Left ventricle myocardium inferior (tissue), 1 donor: Measurements from ENCODE around the gene ANKRD61. TPM values are rescaled to one million over a fixed set of nuclear protein-coding genes. Genes with fewer than 3 reads are reported as not detected.
A peak's percentile ranks its signal among the peaks of the same experiment; 100 is the strongest.
"Not testable (repeated sequence)": the region's sequence is repeated elsewhere in the genome, so short reads cannot be mapped to it uniquely, and the experiment has no call there.

ENCODE experiments used
- DNase-seq: peaks from one replicate; pipeline ENCODE4 v3.0.0-alpha.2; 2020
- H3K27ac ChIP-seq: fragments of 200-600 bp; replicated peaks from 2 replicates; pipeline ENCODE4 v1.8.0; 2021
- H3K27me3 ChIP-seq: fragments of 200-600 bp; 2 replicates; pipeline ENCODE4 v1.8.0; 2021; ENCODE audit warnings: low read depth
- H3K36me3 ChIP-seq: fragments of 200-600 bp; 2 replicates; pipeline ENCODE4 v1.8.0; 2021
- H3K4me1 ChIP-seq: fragments of 200-600 bp; 2 replicates; pipeline ENCODE4 v1.8.0; 2021
- H3K4me3 ChIP-seq: fragments of 200-600 bp; 2 replicates; pipeline ENCODE4 v1.8.0; 2021; ENCODE audit warnings: mild to moderate bottlenecking, moderate library complexity
- H3K9me3 ChIP-seq: fragments of 200-600 bp; replicated peaks from 2 replicates; pipeline ENCODE4 v1.8.0; 2021
- intact Hi-C: fragments of 100-400 bp; cut with micrococcal nuclease; formaldehyde crosslinking; loops from one replicate; pipeline ENCODE4 v1.11.0; 2022
- long read RNA-seq: library from polyadenylated mRNA; unstranded; transcript quantifications from one replicate; pipeline ENCODE4 v2.0.0, GENCODE V29; 2021
- total RNA-seq: library from RNA; stranded (reverse); fragmentation: NEBNext Ultra II Directional; extraction: Animal tissue kit (Norgen Biotek cat#: 25700); gene quantifications from one replicate; pipeline ENCODE4 v1.2.1, GENCODE V29; 2021
- TF ChIP-seq, protein P1 (sequence below): fragments of 200-600 bp; IDR thresholded peaks from 2 replicates; pipeline ENCODE4 v1.8.0; 2021; ENCODE audit warnings: antibody characterized with exemption, mild to moderate bottlenecking, borderline replicate concordance
- donor health status: DM: no; HTN: yes; CAD: no; lungs with severe emphysema.

ANKRD61 gene
- total RNA-seq = not detected
- long read RNA-seq = 0 reads

DNA sequence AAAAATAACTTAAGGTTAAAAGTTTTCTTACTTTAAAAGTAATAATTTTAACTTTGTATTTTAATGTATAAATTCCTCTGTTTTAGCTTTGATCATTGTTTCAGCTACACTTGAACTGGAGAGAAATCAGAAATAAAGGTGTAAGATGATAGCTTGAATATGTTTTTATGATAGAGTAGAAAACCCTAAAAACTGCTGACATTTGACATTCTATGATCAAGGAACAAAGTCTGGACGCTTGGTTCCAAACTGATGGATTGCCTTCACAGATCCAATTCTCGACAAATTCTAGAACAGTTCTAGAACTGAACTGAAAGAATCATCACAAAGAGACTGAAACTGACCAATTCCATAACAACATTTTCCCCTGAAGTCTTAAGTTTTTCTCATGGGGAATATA, at the start of gene ANKRD61:
Gene ANKRD61 (plus strand): TSS at position 389 of the 400 bp plus-strand sequence. CDS start 0 bp downstream, at position 389.
- no peak for DNase-seq
- peaks cover 32% of the 10 kb centered on the region for H3K4me1 ChIP-seq
- intact Hi-C loops = no loop called here
- no peaks in the 10 kb centered on the region for H3K27me3 ChIP-seq
- no peaks in the 10 kb centered on the region for H3K9me3 ChIP-seq
- TF ChIP-seq, protein P1, sequence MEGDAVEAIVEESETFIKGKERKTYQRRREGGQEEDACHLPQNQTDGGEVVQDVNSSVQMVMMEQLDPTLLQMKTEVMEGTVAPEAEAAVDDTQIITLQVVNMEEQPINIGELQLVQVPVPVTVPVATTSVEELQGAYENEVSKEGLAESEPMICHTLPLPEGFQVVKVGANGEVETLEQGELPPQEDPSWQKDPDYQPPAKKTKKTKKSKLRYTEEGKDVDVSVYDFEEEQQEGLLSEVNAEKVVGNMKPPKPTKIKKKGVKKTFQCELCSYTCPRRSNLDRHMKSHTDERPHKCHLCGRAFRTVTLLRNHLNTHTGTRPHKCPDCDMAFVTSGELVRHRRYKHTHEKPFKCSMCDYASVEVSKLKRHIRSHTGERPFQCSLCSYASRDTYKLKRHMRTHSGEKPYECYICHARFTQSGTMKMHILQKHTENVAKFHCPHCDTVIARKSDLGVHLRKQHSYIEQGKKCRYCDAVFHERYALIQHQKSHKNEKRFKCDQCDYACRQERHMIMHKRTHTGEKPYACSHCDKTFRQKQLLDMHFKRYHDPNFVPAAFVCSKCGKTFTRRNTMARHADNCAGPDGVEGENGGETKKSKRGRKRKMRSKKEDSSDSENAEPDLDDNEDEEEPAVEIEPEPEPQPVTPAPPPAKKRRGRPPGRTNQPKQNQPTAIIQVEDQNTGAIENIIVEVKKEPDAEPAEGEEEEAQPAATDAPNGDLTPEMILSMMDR = no peak
- peaks cover 81% of the 10 kb centered on the region for H3K36me3 ChIP-seq
- H3K4me3 ChIP-seq = no peak within 1 kb of the TSS
- H3K27ac ChIP-seq = no peak within 1 kb of the TSS

DNA sequence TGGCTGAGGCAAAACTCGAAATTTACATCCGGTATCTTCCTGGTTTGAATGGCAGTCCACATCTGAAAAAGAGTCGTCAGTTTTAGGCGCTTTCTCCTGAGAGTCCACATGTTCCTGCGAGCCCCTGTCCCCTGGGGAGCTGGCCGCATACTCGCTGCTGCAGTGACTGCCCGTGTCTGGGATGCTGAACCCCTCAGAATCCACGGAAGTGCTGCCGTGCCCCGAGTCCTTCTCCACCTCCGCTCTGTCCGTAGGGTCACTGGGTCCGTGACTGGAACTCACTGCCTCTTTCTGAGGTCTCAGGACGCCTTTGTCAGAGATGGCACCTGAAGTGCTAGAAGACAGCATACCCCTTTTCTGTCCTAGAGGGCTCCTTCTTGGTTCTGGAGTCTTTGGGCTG, 44.1 kb upstream of the ANKRD61 start:
- H3K4me3 ChIP-seq, H3K27me3 ChIP-seq, H3K9me3 ChIP-seq, intact Hi-C loops, DNase-seq, H3K4me1 ChIP-seq, H3K27ac ChIP-seq: not testable (repeated sequence)
- peaks cover 60% of the 10 kb centered on the region for H3K36me3 ChIP-seq

DNA sequence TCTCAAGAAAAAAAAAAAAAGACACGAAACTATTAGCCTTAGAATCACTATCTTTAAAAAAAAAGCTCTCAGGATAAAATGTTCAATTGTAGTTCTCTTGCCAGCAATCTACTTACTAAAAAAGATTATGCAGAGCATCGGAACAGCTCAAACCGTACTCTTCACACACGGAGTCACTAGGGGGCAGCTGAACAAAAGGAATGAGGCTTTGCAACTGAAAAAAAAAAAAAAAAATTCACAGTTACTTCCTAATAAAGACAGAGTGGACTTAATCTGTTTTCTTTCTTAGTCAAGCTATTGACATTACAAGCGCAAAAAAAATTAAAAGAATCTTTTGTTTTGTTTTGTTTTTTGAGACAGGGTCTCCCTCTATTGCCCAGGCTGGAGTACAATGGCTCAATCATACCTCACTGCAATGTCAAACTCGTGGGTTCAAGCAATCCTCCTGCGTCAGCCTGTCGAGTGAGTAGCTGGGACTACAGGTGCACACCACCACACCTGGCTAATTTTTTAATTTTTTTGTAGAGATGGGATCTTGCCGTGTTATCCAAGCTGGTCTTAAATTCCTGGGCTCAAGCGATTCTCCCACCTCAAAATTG, 33.9 kb upstream of the ANKRD61 start:
- intact Hi-C loops = no loop called here
- TF ChIP-seq, protein P1 = peak; percentile 76
- H3K36me3 ChIP-seq = peaks cover 83% of the 10 kb centered on the region
- H3K9me3 ChIP-seq = no peaks in the 10 kb centered on the region
- no peaks in the 10 kb centered on the region for H3K4me1 ChIP-seq
- no peak overlapping the region for H3K4me3 ChIP-seq
- H3K27me3 ChIP-seq = no peaks in the 10 kb centered on the region
- DNase-seq = peak; percentile 20
- H3K27ac ChIP-seq = peak overlapping the region; percentile 2

DNA sequence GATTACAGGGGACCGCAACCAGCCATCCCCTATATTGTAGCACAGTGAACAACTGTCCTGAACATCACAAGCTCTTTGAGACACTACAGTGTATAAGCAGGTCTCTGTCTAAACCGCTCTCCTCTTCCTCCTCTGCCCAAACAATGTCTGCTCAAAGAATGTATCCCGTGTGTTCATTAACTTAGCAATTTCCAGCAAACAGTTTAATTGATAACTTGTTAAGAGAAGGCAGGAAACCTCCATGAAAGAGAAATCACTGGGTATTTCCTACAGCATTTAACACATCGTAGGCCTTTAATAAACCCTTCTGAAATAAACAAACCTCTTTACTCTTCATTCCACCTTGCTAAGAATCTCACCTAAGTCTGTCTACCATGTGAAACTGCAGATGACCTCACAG, 23.8 kb upstream of the ANKRD61 start:
- H3K4me1 ChIP-seq = peaks cover 49% of the 10 kb centered on the region
- H3K27me3 ChIP-seq = no peaks in the 10 kb centered on the region
- no peaks in the 10 kb centered on the region for H3K9me3 ChIP-seq
- DNase-seq = no peak
- no peak overlapping the region for H3K27ac ChIP-seq
- peaks cover 22% of the 10 kb centered on the region for H3K36me3 ChIP-seq
- intact Hi-C loops = no loop called here
- TF ChIP-seq, protein P1 = no peak
- H3K4me3 ChIP-seq = no peak overlapping the region

DNA sequence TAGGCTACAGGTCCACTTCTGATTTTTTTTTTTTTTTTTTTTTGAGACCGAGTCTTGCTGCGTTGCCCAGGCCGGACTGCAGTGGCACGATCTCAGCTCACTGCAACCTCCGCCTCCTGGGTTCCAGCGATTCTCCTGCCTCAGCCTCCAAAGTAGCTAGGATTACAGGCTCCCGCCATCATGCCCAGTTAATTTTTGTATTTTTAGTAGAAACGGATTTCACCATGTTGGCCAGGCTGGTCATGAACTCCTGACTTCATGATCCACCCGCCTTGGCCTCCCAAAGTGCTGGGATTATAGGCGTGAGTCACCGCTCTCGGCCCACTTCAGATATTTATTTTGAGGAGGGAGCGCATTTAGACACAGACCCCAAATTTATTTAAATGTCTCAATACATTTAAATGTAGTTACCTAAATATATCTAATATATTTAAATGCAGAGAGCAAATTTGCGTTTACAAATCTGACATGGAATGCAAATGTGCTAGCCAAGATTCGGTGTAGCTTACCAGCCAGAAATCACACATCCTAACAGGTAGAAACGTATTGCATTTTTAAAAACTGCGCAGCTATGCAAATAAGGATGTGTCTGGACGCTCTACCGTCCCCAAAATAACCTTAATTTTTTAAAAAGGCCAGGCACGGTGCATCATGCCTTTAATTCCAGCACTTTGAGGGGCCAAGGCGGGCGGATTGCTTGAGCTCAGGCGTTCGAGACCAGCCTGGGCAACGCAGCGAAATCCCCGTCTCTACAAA, 23.2 kb upstream of the ANKRD61 start:
- DNase-seq, intact Hi-C loops, H3K9me3 ChIP-seq, H3K27me3 ChIP-seq: not testable (repeated sequence)
- Histone ChIP-seq H3K27ac (peak overlapping the region; percentile 99), H3K4me3 (peak overlapping the region; percentile 83), H3K4me1 (peaks cover 55% of the 10 kb centered on the region), H3K36me3 (peaks cover 16% of the 10 kb centered on the region)

DNA sequence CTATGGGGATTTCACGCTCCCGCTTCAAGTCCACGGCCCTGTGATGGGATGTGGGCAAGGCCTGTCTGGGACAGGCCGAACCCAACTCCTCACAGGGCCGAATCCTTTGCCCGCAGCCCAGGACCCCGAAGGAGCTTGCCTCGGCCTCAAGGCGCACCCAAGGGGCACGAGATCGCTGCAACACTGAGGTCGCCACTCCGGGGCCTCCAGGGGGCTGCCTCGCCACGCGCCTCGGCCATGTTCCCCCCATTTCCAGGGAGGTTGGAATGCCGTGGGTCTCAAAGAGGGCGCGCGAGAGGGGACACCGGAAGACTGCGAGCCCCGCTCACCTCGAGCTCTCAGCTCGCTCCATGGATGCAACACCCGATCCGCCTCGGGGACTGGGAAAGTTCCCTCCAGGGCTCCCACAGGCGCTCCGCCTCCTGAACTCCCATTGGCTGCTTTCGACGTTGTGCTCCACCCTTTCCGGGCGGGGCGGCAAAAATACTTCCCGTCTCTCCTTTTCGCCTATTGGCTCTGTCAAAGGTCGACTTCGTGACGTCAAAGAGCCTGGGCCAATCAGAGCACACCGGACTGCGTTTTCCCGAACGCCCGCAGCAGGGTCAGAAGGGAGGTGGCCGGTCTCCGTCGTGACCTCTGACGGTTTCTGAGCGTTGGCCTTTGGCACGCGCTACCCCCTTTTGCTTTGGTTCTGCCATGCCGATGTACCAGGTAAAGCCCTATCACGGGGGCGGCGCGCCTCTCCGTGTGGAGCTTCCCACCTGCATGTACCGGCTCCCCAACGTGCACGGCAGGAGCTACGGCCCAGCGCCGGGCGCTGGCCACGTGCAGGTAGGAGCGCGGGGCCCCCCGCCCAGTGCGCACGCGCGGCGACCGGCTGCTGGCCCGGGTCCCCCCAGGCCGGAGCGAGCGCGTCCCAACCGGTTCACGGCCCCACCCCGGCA, 22.2 kb upstream of the ANKRD61 start, which contains the start of the genes AIMP2 and PMS2:
Gene AIMP2 (plus strand): TSS at position 605 of the 944 bp plus-strand sequence. CDS start 92 bp downstream, at position 697.
Gene PMS2 (minus strand): TSS at position 382 of the 944 bp plus-strand sequence. CDS start 30 bp downstream, at position 352.
- Histone ChIP-seq H3K9me3 (no peaks in the 10 kb centered on the region), H3K4me1 (peaks cover 64% of the 10 kb centered on the region), H3K4me3 (peak within 1 kb of the TSS; percentile 83), H3K27me3 (no peaks in the 10 kb centered on the region), H3K27ac (peak within 1 kb of the TSS; percentile 99), H3K36me3 (peaks cover 7% of the 10 kb centered on the region)
- TF ChIP-seq, protein P1 = peak; percentile 15
- intact Hi-C loops = no loop called here
- DNase-seq = peak; percentile 98

DNA sequence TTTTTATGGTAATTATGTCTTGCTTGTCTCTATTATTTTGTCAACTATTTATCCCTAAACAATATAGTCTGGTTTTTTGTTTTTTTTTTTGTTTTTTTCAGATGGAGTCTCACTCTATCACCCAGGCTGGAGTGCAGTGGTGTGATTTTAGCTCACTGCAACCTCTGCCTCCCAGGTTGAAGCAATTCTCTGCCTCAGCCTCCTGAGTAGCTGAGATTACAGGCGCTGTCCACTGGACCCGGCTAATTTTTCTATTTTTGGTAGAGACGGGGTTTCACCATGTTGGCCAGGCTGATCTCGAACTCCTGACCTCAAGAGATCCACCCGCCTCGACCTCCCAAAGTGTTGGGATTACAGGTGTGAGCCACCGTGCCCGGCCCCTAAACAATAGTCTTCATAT, 20.8 kb upstream of the ANKRD61 start:
- Histone ChIP-seq H3K27ac (peak overlapping the region; percentile 99), H3K4me1 (peaks cover 71% of the 10 kb centered on the region), H3K4me3 (peak overlapping the region; percentile 83)
- DNase-seq, H3K27me3 ChIP-seq, H3K36me3 ChIP-seq, H3K9me3 ChIP-seq, intact Hi-C loops: not testable (repeated sequence)
